KMS-11 (cell line): Measurements from ENCODE around the gene CDC14C.

Experiments used
- H2AFZ ChIP-seq: fragments of 200-600 bp; sonication (generic); 2 replicates; pipeline ENCODE4 v1.6.1; 2016; ENCODE audit warnings: antibody characterized with exemption, mixed run types, low read depth
- H3K27ac ChIP-seq: fragments of 200-600 bp; sonication (generic); 2 replicates; pipeline ENCODE4 v1.6.1; 2016; ENCODE audit warnings: mild to moderate bottlenecking, mixed run types
- H3K27me3 ChIP-seq: fragments of 200-600 bp; sonication (generic); 2 replicates; pipeline ENCODE4 v1.6.1; 2017; ENCODE audit warnings: mild to moderate bottlenecking, low read depth, mixed run types, moderate library complexity; ENCODE audit not compliant: insufficient read depth
- H3K36me3 ChIP-seq: fragments of 200-600 bp; sonication (generic); 2 replicates; pipeline ENCODE4 v1.6.1; 2017; ENCODE audit warnings: mild to moderate bottlenecking, mixed run types; ENCODE audit not compliant: insufficient read depth
- H3K4me1 ChIP-seq: fragments of 200-600 bp; sonication (generic); 2 replicates; pipeline ENCODE4 v1.6.1; 2016; ENCODE audit warnings: mild to moderate bottlenecking, low read depth, mixed run types; ENCODE audit not compliant: poor library complexity, severe bottlenecking
- H3K4me2 ChIP-seq: fragments of 200-600 bp; sonication (generic); 2 replicates; pipeline ENCODE4 v1.7.0; 2016; ENCODE audit warnings: mild to moderate bottlenecking, mixed run types
- H3K4me3 ChIP-seq: fragments of 200-600 bp; sonication (generic); IDR thresholded peaks from 2 replicates; pipeline ENCODE4 v1.6.1; 2017; ENCODE audit warnings: low read depth, low read length, mixed read lengths; ENCODE audit not compliant: insufficient read depth
- H3K79me2 ChIP-seq: fragments of 200-600 bp; sonication (generic); 2 replicates; pipeline ENCODE4 v1.6.1; 2016; ENCODE audit warnings: low read depth, mixed run types; ENCODE audit not compliant: insufficient read depth
- H3K9ac ChIP-seq: fragments of 200-600 bp; sonication (generic); 2 replicates; pipeline ENCODE4 v1.6.1; 2016; ENCODE audit warnings: mild to moderate bottlenecking, mixed run types
- H4K20me1 ChIP-seq: fragments of 200-600 bp; sonication (generic); 2 replicates; pipeline ENCODE4 v1.6.1; 2016; ENCODE audit warnings: mild to moderate bottlenecking, mixed run types; ENCODE audit not compliant: insufficient read depth
- CTCF ChIP-seq: fragments of 200-600 bp; sonication (generic); conservative IDR thresholded peaks from 2 replicates; pipeline ENCODE4 v1.6.1; 2017; ENCODE audit warnings: low read depth, mild to moderate bottlenecking, antibody characterized with exemption, low read length, moderate library complexity, mixed read lengths

CDC14C gene

GRCh38 chr7:48931481-48931880, 7.1 kb downstream of the CDC14C start:
- Histone ChIP-seq H3K4me3 (no peak overlapping the region), H3K79me2 (no peaks in the 10 kb centered on the region), H4K20me1 (no peaks in the 10 kb centered on the region), H3K27ac (no peak overlapping the region), H3K36me3 (no peaks in the 10 kb centered on the region), H3K9ac (no peak overlapping the region), H3K4me1 (no peaks in the 10 kb centered on the region), H3K4me2 (no peak overlapping the region), H3K27me3 (no peaks in the 10 kb centered on the region), H2AFZ (no peak overlapping the region)
- no peak for TF ChIP-seq CTCF

- H3K4me1 ChIP-seq, result no peaks in the 10 kb centered on the region
- no peak overlapping the region for H3K4me2 ChIP-seq
- no peak for TF ChIP-seq CTCF
- no peak overlapping the region for H3K9ac ChIP-seq
- no peak overlapping the region for H2AFZ ChIP-seq
- H4K20me1 ChIP-seq, result no peaks in the 10 kb centered on the region
- H3K27ac ChIP-seq, result no peak overlapping the region
- H3K36me3 ChIP-seq, result no peaks in the 10 kb centered on the region
- no peaks in the 10 kb centered on the region for H3K79me2 ChIP-seq
- H3K27me3 ChIP-seq, result no peaks in the 10 kb centered on the region
- H3K4me3 ChIP-seq, result no peak overlapping the region
Observed at GRCh38 chr7:48932126-48932910, 8.0 kb downstream of the CDC14C start.

- no peak overlapping the region for H3K4me3 ChIP-seq
- no peaks in the 10 kb centered on the region for H4K20me1 ChIP-seq
Observed at GRCh38 chr7:48933549-48934085, 9.3 kb downstream of the CDC14C start.

GRCh38 chr7:48938539-48939295, 14.4 kb downstream of the CDC14C start:
- no peak overlapping the region for H2AFZ ChIP-seq
- TF ChIP-seq CTCF, result no peak
- H3K36me3 ChIP-seq, result no peaks in the 10 kb centered on the region
- no peaks in the 10 kb centered on the region for H3K79me2 ChIP-seq
- H3K4me3 ChIP-seq, result no peak overlapping the region
- no peaks in the 10 kb centered on the region for H4K20me1 ChIP-seq
- H3K27ac ChIP-seq, result no peak overlapping the region
- H3K4me2 ChIP-seq, result no peak overlapping the region
- H3K9ac ChIP-seq, result no peak overlapping the region
- no peaks in the 10 kb centered on the region for H3K27me3 ChIP-seq
- H3K4me1 ChIP-seq, result no peaks in the 10 kb centered on the region

More at GRCh38 chr7:48933549-48934085, 9.3 kb downstream of the CDC14C start:
- Histone ChIP-seq H3K9ac (no peak overlapping the region), H3K27me3 (no peaks in the 10 kb centered on the region), H3K36me3 (no peaks in the 10 kb centered on the region), H3K4me2 (no peak overlapping the region), H3K27ac (no peak overlapping the region), H3K4me1 (no peaks in the 10 kb centered on the region), H2AFZ (no peak overlapping the region), H3K79me2 (no peaks in the 10 kb centered on the region)
- no peak for TF ChIP-seq CTCF
